Gastrocnemius medialis (tissue), 4 donors: ENCODE results near the gene AGRN. TPM values are rescaled to one million over a fixed set of nuclear protein-coding genes. Genes with fewer than 3 reads are reported as not detected.

Experiments
- ATAC-seq, 2 donors: fragments of 150-250 bp; one replicate each; pipeline ENCODE4 v1.9.1; 2016
- DNase-seq, 2 donors: peaks; one replicate each; pipeline ENCODE4 v3.0.0-alpha.2; 2019
- H3K27ac ChIP-seq, 4 donors: fragments of 200-600 bp; sonication (generic); 1 replicate in 1 of 4; 2 replicates in 3 of 4; pipeline ENCODE4 v1.5.1; 2016 to 2018; ENCODE audit warnings: mild to moderate bottlenecking in 2 of 4, moderate library complexity in 1 of 4
- H3K27me3 ChIP-seq, 3 donors: fragments of 200-600 bp; sonication (generic) in 2 of 3; 1 replicate in 1 of 3; 2 replicates in 2 of 3; pipeline versions ENCODE4 v1.5.1 to v1.6.0; 2016 to 2019; ENCODE audit warnings: mild to moderate bottlenecking in 1 of 3, moderate library complexity in 1 of 3
- H3K36me3 ChIP-seq, 2 donors: fragments of 200-600 bp; sonication (generic) in 1 of 2; one replicate each; pipeline ENCODE4 v1.5.1; 2017 to 2018
- H3K4me1 ChIP-seq, 2 donors: fragments of 200-600 bp; sonication (generic) in 1 of 2; one replicate each; pipeline ENCODE4 v1.5.1; 2016 to 2017; ENCODE audit warnings: mild to moderate bottlenecking in 2 of 2
- H3K4me3 ChIP-seq, 4 donors: fragments of 200-600 bp; sonication (generic) in 3 of 4; 1 replicate in 1 of 4; 2 replicates in 3 of 4; pipeline ENCODE4 v1.5.1; 2016 to 2019; ENCODE audit warnings: mild to moderate bottlenecking in 2 of 4
- H3K9me3 ChIP-seq, 3 donors: fragments of 200-600 bp; sonication (generic) in 2 of 3; 1 replicate in 1 of 3; 2 replicates in 2 of 3; pipeline ENCODE4 v1.5.1; 2016 to 2019
- POLR2A ChIP-seq, 2 donors: fragments of 450-650 bp; IDR thresholded peaks; one replicate each; pipeline ENCODE4 v1.6.1; 2017; ENCODE audit warnings: antibody characterized with exemption in 2 of 2, mild to moderate bottlenecking in 2 of 2, moderate library complexity in 2 of 2
- in situ Hi-C, 4 donors: fragments of 200-750 bp; cut with MboI; loops; one replicate each; pipeline versions ENCODE4 v1.15.0 to v1.8.0; 2017; ENCODE audit warnings: low sequenced_read_pairs in 4 of 4
- intact Hi-C: fragments of 100-400 bp; cut with DNase I; formaldehyde crosslinking; loops from one replicate; pipeline ENCODE4 v1.15.1; 2023; ENCODE audit warnings: low total_unique reads
- total RNA-seq, 4 donors: library from RNA; depleted of rRNA; stranded (reverse); fragments of >200 nt; gene quantifications; one replicate each; pipeline versions ENCODE4 v1.1.0 to v1.2.3, GENCODE V29; 2016
- TF ChIP-seq, protein P1 (sequence below), 5 experiments: fragments of 450-650 bp in 3 of 5; fragments of 200-600 bp in 2 of 5; sonication (generic) in 2 of 5; IDR thresholded peaks in 4 of 5; conservative IDR thresholded peaks in 1 of 5; 1 replicate in 4 of 5; 2 replicates in 1 of 5; pipeline ENCODE4 v1.5.1; 2016 to 2019; ENCODE audit warnings: antibody characterized with exemption in 5 of 5, mild to moderate bottlenecking in 3 of 5, moderate library complexity in 3 of 5

AGRN gene
- total RNA-seq, 4 donors from 2014 or later = 2.0 to 3.8 (median 3.1) TPM

DNA sequence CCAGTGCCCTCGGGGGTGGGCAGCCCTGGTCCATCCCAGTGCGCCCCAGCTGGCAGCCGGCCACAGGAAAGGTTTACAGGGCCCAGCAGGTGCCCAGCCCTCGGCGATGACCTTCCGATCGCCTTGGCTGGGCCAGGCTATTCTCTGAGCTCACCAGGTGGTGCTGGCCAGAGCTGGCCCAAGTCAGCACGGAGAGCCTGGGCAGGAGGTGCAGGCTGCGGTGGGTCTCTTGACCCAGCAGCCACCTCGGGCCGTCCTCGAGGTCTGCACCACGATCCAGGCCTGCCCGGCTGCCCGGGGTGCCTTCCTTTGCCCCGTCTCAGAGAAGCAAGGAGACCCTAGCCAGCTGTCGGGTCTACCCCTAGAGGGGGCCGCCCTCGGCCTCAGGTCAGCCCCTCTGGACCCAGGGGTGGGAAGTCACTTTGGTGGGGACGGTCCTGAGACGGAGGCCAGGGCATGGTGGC, 38.4 kb upstream of the AGRN start:
- Histone ChIP-seq H3K4me1 (peaks cover 29 to 38% of the 10 kb centered on the region in 2 donors), H3K27me3 (no peaks in the 10 kb centered on the region), H3K27ac (peak overlapping the region; percentile 100), H3K9me3 (no peaks in the 10 kb centered on the region), H3K36me3 (no peaks in the 10 kb centered on the region), H3K4me3 (peak overlapping the region; percentile 58 to 65 (median 62))
- in situ Hi-C loops (loop anchor here in 2 of 4 donors (10.0 kb wide), 1 partner anchor 83 kb away; no protein-coding TSS in a partner anchor), intact Hi-C loops (loop anchor here (5.0 kb wide), 1 partner anchor 366 kb away; the partner anchor contains the start of gene DVL1)
- TF ChIP-seq POLR2A (IDR thresholded peaks at IDR 0.05) = no peak
- TF ChIP-seq, protein P1, sequence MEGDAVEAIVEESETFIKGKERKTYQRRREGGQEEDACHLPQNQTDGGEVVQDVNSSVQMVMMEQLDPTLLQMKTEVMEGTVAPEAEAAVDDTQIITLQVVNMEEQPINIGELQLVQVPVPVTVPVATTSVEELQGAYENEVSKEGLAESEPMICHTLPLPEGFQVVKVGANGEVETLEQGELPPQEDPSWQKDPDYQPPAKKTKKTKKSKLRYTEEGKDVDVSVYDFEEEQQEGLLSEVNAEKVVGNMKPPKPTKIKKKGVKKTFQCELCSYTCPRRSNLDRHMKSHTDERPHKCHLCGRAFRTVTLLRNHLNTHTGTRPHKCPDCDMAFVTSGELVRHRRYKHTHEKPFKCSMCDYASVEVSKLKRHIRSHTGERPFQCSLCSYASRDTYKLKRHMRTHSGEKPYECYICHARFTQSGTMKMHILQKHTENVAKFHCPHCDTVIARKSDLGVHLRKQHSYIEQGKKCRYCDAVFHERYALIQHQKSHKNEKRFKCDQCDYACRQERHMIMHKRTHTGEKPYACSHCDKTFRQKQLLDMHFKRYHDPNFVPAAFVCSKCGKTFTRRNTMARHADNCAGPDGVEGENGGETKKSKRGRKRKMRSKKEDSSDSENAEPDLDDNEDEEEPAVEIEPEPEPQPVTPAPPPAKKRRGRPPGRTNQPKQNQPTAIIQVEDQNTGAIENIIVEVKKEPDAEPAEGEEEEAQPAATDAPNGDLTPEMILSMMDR (IDR thresholded peaks at IDR 0.05 in 4 of 5, conservative IDR thresholded peaks at IDR 0.05 in 1 of 5) = no peak
- ATAC-seq (peak; percentile 4 to 12), DNase-seq (peak in 1 of 2 donors; percentile 77)

GRCh38 chr1:981955-982558, 37.9 kb upstream of the AGRN start, which contains the start of gene PERM1:
PERM1 (minus strand) TSS chr1:982093; CDS start chr1:981029, 1,064 bp downstream.
- TF ChIP-seq POLR2A (IDR thresholded peaks at IDR 0.05) = peak; percentile 82 to 87
- TF ChIP-seq, protein P1 (IDR thresholded peaks at IDR 0.05 in 4 of 5, conservative IDR thresholded peaks at IDR 0.05 in 1 of 5) = no peak
- peaks cover 29 to 38% of the 10 kb centered on the region in 2 donors for H3K4me1 ChIP-seq
- intact Hi-C loops = loop anchor here (1.0 to 5.0 kb wide), 2 partner anchors 18 to 365 kb away; partner anchors contain the start of genes DVL1 and HES4
- no peaks in the 10 kb centered on the region for H3K9me3 ChIP-seq
- no peaks in the 10 kb centered on the region for H3K27me3 ChIP-seq
- ATAC-seq = peak; percentile 47 to 50
- H3K36me3 ChIP-seq = no peaks in the 10 kb centered on the region
- H3K27ac ChIP-seq = peak within 1 kb of the TSS; percentile 100
- peak within 1 kb of the TSS; percentile 58 to 65 (median 62) for H3K4me3 ChIP-seq
- in situ Hi-C loops = loop anchor here in 2 of 4 donors (10.0 kb wide), 1 partner anchor 83 kb away; no protein-coding TSS in a partner anchor
- peak; percentile 90 to 99 for DNase-seq

GRCh38 chr1:982765-983436, 37.0 kb upstream of the AGRN start:
- H3K4me1 ChIP-seq = peaks cover 29 to 37% of the 10 kb centered on the region in 2 donors
- DNase-seq (peak in 1 of 2 donors; percentile 68), ATAC-seq (no peak)
- no peaks in the 10 kb centered on the region for H3K36me3 ChIP-seq
- TF ChIP-seq, protein P1 (IDR thresholded peaks at IDR 0.05 in 4 of 5, conservative IDR thresholded peaks at IDR 0.05 in 1 of 5) = no peak
- no peak for TF ChIP-seq POLR2A (IDR thresholded peaks at IDR 0.05)
- peak overlapping the region; percentile 100 for H3K27ac ChIP-seq
- peak overlapping the region; percentile 34 to 65 (median 58) for H3K4me3 ChIP-seq
- intact Hi-C loops (loop anchor here (1.0 to 5.0 kb wide), 2 partner anchors 17 to 364 kb away; partner anchors contain the start of genes DVL1 and HES4), in situ Hi-C loops (loop anchor here in 2 of 4 donors (10.0 kb wide), 1 partner anchor 82 kb away; no protein-coding TSS in a partner anchor)
- H3K9me3 ChIP-seq = no peaks in the 10 kb centered on the region
- H3K27me3 ChIP-seq = no peaks in the 10 kb centered on the region

GRCh38 chr1:983798-984475, 36.0 kb upstream of the AGRN start:
- intact Hi-C loops (loop anchor here (1.0 to 5.0 kb wide), 2 partner anchors 80 to 363 kb away; partner anchors contain the start of gene DVL1), in situ Hi-C loops (loop anchor here in 2 of 4 donors (10.0 kb wide), 1 partner anchor 81 kb away; no protein-coding TSS in a partner anchor)
- no peaks in the 10 kb centered on the region for H3K36me3 ChIP-seq
- H3K9me3 ChIP-seq = no peaks in the 10 kb centered on the region
- H3K27ac ChIP-seq = peak overlapping the region; percentile 100
- no peak for TF ChIP-seq POLR2A (IDR thresholded peaks at IDR 0.05)
- TF ChIP-seq, protein P1 (IDR thresholded peaks at IDR 0.05 in 4 of 5, conservative IDR thresholded peaks at IDR 0.05 in 1 of 5) = peak; percentile 49 to 99 (median 75)
- peaks cover 21 to 27% of the 10 kb centered on the region in 2 donors for H3K4me1 ChIP-seq
- peak overlapping the region in 3 of 4 donors; percentile 37 to 39 (median 37) for H3K4me3 ChIP-seq
- H3K27me3 ChIP-seq = no peaks in the 10 kb centered on the region
- no peak for ATAC-seq
- peak in 1 of 2 donors; percentile 60 for DNase-seq
